HG03565 (cell line): ENCODE data around the gene ACOT11.
"Not testable (repeated sequence)": the region's sequence is repeated elsewhere in the genome, so short reads cannot be mapped to it uniquely, and the experiment has no call there.

Experiments used
- ATAC-seq: cut with Tn5 transposase; IDR thresholded peaks from one replicate; pipeline ENCODE4 v1.9.1; 2021; ENCODE audit warnings: mild to moderate bottlenecking, moderate library complexity; ENCODE audit not compliant: unreplicated experiment

Gene ACOT11

DNA sequence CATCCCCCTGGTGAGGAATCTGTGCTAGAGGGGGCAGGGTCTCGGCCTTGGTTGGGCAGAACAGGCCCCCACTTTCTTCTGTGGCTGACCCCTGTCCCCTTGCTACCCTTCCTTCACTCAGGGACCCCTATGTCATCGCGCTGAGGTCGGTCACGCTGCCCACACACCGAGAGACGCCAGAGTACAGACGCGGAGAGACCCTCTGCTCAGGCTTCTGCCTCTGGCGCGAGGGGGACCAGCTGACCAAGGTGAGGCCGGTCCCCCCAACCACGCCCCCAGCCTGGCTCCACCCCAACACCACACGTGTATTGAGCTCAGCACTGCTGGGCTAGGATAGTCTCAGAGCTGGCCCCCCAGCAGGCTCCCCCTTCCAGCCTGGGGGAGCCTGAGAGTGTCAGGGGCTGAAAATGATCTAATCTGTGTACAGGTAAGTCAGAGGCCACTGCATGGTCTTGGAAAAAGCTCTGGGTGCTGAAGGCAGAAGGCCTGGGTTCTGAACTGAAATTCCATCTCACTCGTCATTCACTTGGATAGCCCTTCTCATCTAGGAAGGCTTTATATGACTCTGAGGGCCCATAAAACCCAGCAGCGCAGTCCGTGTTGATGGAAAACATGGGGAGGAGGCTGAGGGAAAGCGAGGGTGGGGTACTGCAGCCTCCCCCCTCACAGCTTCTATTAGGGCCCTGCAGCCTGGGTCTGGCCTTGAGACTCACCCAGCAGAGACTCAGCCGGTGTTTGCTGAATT lies 60.0 kb downstream of the ACOT11 start:
- no peak for ATAC-seq

DNA sequence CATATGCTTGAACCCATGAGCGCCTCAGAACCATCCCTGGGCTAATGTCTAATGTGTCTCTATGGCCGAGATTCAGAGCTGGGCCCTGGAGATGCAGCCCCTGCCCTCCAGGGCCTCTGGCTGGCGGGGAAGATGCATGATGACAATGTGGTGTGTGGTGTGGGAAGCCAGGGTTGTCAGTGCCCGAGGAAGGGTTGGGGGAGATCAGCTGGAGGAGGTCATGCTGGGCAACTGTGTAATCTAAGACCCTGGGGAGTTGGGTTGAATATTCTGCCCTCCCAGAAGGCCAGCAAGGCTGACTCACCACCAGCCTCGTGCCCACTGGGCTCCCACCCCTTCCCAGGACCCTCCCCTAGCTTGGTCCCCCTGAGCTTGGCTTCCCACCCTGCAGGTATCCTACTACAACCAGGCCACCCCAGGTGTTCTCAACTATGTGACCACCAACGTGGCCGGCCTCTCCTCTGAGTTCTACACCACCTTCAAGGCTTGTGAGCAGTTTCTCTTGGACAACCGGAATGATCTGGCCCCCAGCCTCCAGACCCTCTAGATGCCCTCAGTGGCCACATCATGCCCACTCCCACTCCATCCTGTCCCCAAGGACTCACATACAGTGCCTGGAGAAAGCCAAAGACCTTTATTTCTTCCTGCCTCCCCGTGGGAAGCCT lies 60.7 kb downstream of the ACOT11 start:
- no peak for ATAC-seq

DNA sequence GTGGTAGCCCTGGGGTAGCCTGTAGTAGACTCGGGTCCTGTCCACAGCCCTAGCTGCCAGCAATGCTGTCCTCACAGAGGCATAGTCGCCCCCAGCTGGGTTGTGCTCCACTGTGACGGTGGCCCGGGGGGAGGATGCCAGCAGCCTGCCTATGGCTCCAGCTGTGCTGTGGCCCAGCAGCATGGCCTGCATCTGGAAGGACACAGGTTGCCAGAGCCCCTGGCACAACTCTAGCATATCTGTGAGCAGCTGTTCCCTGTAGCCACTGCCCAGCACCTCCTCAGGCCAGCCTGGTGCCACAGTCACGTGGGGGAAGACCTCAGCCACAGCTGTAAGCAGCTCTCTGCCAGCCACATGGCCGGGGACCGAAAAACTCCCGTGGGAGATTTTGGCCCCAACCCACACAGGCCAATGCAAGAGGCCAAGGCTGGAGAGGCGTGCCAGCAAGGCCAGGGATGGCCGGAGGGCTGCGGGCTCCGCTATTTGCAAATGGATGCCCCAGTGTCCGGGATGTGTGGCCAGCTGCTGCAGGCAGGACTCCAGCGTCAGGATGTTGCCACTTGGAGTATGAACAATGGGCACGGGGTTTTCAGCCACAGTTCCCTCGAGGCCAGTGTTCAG lies 61.4 kb downstream of the ACOT11 start:
- no peak for ATAC-seq

DNA sequence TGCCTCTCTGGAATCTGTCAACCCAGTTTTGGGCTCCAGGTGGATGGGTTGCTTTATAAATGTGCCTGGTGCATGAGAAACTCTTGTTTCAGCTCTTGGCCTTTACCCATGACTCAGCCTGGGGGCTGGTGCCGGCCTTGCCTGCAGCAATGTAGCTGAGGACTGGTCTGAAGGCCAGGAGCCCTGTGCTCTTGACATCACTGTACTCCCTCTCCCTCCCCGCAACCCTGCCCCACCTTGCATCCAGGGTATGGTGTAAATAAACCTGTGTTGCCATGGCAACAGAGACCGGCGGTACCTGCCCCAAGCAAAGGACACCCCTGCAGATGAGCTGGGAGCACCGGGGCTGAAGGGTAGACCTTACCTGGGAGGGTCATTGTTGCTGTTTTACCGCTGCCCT lies 62.0 kb downstream of the ACOT11 start:
- ATAC-seq: no peak

DNA sequence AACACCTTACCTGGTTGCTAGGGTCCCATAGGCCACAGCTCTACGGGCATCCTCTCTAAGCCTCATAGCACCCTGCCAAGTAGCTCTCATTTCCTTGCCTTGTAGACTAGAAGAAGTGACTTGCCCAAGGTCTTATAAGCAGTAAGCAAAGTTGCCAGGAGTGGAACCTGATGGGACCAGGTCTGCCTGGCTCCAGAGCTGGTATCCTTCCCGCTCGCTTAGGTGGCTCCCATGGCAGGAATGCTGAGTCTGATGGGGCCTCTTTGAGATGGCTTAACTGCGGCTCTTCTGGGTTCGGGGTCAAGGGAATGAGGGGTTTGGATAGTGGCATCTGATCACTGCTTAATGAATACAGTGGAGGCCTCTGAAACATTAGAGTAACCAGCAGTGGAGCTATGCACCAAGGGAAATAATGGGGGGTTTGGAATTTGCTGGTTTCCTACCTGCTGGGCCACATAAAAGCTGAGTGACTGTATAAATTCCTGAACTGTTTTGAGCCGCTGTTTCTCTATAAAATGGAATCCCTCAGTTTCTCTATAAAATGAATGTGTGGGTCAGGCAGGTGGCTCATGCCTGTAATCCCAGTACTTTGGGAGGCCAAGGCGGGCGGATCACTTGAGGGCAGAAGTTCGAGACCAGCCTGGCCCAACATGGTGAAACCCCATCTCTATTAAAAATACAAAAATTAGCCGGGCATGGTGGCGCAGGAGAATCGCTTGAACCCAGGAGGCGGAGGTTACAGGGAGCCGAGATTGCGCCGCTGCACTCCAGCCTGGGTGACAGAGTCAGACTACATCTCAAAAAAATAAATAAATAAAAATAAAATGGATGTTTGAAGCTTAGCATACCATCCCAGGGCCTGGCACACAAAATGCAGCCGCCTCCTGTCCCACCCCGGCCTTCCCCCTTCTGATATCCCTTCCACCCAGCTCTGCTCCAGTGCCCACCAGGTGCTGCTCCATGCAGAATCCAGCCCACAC lies 62.9 kb downstream of the ACOT11 start:
- no peak for ATAC-seq

DNA sequence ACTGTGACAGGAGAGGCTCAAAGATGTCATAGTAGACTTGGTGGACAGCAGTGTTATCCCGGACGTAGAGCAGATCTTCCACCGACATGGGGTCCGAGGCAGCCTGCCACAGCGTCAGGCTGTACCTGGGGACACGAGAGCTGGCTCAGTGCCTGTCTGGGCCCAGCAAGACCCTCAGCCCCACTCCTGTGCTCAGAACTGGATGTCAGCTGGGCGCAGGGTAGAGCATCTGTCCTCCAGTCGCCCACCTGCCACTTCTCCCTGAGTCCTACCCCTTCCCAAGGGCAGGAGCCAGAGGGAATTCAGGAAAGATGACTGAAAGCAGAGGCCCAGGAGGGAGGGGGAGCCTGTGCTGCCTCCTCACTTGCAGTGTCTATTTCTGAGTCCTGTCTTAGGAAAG lies 63.6 kb downstream of the ACOT11 start:
- no peak for ATAC-seq

DNA sequence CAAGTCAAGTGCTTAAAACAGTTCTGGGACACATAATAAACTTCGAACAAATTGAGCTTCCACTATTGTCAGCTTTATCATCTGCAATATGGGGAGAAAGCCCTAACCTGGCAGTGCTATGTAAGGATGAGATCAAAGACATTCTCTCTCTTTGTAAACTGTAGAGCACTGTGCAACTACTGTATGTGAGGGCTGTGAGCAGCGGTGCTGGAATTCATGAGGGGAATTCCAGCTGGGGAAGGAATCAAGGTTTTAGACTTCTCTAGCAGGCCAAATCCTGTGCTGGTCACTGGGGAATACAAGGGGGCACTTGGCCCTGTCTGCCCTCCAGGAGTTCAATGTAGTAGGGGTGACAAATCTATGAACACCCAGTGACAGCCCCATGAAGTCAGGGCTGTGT lies 66.0 kb downstream of the ACOT11 start:
- no peak for ATAC-seq

DNA sequence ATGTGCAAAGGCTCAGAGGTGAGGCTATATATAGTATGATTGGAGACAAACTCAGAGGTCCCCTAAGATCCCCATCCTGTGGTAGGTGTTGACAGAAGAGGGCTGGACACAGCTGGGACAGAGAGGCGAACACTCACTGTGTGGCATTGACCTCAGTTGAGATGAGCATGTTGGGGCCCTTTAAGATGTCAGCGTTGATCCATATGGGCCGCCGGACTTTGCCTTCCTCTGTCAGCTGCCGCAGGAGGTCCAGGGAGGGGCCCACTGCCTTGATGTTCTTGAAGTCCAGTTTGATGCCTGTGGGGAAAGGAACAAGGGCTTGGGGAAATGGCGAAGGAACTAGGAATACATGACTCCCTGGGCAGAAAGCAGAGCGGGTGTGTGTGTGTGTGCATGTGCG lies 66.5 kb downstream of the ACOT11 start:
- ATAC-seq: no peak

DNA sequence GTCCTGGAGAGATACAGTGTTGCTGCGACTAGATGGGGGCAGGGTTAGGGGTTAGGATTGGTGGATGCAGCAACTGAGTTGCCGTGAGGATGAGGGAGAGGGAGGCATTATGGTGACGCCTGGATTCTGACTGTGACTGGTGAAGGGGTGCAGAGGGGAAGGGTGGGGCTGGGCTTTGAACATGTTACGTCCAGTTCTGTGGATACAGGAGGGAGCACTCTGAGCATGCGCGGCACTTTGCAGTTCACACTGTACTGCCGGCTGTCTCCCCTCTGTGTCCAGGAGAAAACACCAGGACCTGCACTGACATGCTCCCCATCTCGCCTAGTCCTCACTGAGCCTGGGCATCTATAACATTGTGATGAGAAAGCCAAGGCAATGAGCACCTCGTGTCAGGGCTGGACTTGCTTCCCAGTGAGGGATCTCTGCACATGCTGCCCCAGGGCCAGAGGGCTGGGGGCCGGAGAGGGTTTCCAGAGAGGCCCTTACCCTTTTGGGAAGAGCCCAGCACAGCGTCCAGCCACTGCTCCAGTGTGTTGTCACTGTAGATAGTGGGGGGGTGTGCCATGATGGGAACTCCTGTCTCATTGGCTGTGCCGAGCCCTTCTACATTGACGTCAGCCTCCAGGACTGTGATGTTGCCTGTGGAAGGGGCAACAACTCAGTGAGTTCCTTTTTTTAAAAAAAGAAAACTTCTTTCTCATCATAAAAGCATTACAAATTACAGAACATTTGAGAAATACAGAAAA lies 67.7 kb downstream of the ACOT11 start:
- ATAC-seq: no peak

DNA sequence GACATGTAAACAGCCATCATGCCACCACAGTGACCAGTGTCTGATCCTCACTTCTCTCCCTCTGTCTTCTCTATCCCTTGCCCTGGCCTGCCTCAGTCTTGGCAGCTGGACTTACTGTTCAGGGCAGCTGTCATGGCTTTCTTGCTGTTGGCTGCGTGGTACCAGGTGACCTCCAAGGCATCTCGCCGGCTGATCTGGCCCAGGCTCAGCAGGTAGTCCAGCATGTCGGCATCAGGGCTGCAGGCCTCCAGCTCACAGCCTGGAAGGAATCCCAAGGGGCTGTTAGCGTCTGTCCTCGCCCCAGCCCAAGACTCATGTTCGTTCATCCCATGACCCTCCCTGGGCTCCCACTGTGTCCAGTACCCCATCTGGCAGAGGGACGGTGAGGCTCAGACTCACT lies 71.7 kb downstream of the ACOT11 start:
- ATAC-seq: no peak

DNA sequence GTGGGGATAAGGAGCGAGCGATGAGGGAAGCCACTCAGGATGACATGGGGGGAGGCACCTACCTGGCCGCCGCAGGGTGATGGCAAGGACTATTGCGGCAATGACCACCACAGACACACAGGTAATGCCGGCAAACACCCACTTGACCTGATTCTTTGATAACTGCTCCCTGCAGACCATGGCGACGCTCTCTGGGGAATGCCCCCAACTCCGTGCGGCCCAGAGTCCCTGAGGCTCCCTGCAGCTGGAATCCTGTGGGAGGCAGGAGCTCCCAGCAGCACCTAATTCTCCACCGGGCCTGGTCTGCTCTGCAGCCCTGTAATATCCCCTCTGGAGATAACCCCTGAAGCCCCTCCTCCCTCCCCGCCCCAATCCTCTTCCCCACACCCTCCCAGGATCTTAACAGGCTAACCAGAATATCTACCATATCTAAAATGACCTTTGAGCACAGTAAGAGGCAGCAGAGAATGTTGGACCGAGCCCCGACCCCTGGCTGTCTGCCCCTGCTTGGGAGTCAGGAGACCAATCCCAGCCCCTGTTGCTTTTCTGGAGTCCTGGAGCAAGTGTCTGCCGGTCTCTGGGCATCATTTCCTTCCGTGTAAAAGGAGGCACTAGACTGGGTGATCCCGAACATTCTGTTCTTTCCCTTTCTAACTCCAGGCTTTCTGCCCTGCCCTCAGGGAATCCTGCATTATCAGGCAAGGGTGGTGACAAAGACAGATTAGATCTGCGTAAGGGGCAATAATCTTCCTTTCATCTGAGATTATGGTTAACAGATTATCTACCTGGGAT lies 75.4 kb downstream of the ACOT11 start, which contains the start of gene FAM151A:
Gene FAM151A (minus strand): TSS at position 310 of the 792 bp plus-strand sequence. CDS start 130 bp downstream, at position 180.
- no peak for ATAC-seq

DNA sequence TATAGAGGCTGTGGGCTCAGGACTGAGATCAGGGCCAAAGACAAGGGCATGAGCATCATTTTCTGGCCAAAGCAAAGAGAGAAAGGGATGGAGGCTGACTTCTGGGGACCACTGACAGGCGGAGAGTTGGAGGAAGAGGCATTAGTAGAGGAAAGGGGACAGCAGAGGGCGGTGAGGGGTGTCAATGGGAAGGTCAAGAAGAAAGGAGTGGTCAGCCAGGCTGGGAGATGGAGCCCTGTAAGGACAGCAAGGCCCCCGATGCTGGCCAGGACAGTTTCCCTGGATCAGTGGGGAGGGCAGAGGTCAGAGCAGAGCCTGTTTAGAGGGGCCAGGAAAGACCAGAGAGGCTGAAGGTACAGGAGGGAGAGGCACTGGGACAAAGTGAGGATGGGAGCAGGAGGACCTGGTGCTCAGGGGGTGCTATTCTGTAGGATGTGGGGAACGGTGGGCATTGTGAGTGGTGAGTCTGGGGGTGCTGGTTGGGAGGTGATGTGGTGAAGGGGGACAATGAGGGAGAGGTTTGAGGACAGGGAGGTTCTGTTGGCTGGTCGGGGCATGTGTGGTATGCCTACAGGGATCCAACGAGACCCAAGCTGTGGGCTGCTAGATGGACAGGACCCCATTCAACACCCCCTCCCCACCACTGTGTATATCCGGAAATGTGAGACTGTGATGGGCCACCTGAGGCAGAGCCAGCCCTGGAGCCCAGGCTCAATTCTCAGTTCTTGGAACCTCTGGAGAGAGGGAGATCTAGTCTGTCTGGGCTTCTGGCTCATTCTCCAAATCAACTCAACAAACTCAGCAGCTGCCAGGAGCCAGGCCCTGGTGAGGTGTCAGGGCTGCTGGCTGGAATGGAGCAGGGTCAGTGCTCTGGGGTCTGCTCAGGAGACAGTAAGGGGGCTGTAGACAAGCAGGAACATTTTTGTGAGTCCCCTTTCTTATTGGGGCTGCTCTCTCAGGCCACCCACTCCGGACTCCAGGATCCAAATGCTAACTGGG lies 76.7 kb downstream of the ACOT11 start:
- ATAC-seq: no peak

DNA sequence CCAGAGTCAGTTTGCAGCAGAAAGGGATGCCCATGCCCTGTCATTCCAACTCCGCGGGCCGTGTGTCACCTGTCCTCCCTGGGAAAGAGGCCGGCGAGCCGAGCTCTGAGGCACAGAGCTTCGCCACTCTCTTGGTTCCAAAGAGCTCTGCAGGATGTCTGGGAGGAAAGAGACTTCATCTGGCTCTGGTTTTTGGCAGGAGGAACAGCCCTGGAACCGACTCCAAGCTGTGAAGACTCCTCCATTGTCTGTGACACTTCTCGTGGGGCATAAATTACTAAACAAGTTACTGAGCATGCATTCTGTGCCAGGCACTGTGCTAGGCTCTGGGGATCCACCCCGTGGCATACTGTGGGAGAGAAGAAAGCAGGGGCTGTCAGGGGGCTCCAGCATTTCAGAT lies 79.2 kb downstream of the ACOT11 start:
- no peak for ATAC-seq

DNA sequence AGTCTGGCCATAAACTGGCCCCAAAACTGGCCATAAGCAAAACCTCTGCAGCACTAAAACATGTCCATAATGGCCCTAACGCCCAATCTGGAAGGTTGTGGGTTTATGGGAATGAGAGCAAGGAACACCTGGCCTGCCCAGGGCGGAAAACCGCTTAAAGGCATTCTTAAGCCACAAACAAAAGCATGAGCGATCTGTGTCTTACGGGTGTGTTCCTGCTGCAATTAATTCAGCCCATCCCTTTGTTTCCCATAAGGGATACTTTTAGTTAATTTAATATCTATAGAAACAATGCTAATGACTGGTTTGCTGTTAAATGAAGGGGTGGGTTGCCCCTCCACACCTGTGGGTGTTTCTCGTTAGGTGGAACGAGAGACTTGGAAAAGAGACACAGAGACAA lies 87.8 kb downstream of the ACOT11 start:
- not testable (repeated sequence) for ATAC-seq

DNA sequence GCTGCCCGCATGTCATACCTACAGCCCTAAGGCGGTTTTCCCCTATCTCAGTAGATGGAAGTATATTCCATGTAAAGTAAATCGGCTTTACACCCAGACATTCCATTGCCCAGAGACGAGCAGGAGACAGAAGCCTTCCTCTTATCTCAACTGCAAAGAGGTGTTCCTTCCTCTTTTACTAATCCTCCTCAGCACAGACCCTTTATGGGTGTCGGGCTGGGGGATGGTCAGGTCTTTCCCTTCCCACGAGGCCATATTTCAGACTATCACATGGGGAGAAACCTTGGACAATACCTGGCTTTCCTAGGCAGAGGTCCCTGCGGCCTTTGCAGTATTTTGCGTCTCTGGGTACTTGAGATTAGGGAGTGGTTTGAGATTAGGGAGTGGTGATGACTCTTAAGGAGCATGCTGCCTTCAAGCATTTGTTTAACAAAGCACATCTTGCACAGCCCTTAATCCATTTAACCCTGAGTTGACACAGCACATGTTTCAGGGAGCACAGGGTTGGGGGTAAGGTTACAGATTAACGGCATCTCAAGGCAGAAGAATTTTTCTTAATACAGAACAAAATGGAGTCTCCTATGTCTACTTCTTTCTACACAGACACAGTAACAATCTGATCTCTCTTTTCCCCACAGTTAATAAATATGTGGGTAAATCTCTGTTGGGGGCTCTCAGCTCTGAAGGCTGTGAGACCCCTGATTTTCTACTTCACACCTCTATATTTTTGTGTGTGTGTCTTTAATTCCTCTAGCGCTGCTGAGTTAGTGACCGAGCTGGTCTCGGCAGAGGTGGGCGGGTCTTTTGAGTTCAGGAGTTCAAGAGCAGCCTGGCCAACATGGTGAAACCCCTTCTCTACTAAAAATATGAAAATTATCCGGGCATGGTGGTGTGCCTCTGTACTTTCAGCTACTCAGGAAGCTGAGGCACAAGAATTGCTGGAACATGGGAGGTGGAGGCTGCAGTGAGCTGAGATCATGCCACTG lies 88.7 kb downstream of the ACOT11 start:
- ATAC-seq: not testable (repeated sequence)

DNA sequence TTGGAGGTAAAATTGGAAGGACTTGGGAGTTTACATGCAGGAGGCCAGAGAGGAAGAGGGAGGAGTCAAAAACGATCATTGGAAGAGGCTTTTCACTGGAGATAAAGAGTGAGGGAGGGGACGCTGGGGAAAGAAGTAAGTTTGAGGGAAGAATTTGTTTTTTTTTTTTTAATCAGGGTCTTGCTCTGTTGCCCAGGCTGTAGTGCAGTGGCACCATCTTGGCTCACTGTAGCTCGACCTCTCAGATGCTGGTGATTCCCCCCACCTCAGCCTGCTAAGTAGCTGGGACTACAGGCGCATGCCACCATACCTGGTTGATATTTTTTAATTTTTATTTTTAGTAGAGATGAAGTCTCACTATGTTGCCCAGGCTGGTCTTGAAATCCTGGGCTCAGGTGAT lies 92.3 kb downstream of the ACOT11 start:
- no peak for ATAC-seq
